Activated CD8-positive, alpha-beta memory T cell treated with anti-CD3 and anti-CD28 coated beads for 48 hours (primary cell): Measurements from ENCODE around the gene BTG4.

Experiments used
- DNase-seq, 3 experiments: peaks; one replicate each; pipeline ENCODE4 v3.0.0-alpha.2; 2020; ENCODE audit warnings: low read depth in 2 of 3, low spot score in 2 of 3

BTG4 gene

GRCh38 chr11:111537336-111537860, 25.2 kb upstream of the BTG4 start:
- DNase-seq: no peak

DNA sequence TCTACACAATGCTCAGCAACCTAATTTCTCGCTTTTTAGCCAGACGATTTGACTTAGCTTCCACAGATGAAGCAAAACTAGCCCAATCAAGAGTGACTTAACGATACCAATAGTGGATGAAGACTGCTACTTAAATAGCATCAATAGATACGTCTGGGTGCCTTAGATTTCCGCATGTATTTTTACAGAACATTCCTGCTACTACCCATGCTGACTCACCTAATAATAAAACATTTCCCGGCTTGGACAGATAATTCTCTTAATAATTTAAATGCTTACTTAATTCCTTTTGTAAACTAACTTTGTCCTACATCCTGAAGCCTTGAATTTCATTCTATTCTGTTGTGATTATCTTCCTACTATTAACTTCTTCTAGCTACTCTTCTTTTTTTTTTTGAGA, 23.1 kb upstream of the BTG4 start:
- no peak for DNase-seq

- no peak for DNase-seq
Observed at GRCh38 chr11:111532365-111532709, 20.2 kb upstream of the BTG4 start.

GRCh38 chr11:111531687-111532364, 19.6 kb upstream of the BTG4 start:
- no peak for DNase-seq

- DNase-seq: no peak
Observed at GRCh38 chr11:111531136-111531535, 18.9 kb upstream of the BTG4 start.

DNA sequence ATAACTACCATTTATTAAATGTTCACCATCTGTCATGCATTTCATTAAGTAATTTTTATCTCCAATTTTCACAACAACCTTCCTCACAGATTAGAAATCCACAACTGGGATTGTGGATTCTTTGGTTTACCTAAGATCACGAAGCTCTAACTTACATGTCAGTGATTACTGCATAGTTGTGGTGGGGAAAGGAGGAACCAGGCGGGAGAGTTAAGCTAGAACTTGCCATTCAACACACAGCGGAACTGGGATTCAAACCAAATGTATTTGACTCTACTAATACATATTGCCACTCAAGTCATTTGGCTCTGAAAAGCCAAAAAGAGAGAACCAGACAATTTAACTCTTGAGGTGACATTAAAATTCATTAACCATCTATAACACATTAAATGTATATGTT, 17.9 kb upstream of the BTG4 start:
- no peak for DNase-seq

- no peak for DNase-seq
Observed at GRCh38 chr11:111528557-111528956, 16.4 kb upstream of the BTG4 start.

GRCh38 chr11:111527279-111527678, 15.1 kb upstream of the BTG4 start:
- DNase-seq: no peak

DNA sequence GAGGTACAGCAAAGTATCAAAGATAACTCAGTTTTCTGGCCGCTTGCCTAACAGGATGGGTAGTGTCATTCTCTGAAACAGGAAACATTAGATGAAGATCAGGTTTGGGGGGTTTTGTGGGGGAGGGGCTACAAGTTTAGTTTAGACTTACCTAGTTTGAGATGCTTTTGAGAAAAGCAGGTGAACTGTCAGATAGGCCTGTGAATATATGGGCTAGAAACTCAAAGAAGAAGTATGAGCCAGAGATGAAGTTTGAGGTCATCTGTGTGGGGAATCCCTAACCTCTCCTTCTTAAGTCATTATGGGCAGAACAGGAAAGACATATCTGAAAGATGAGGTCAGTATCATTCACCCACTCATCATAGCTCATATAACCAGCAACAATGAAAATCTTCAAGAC, 14.3 kb upstream of the BTG4 start:
- DNase-seq: no peak

GRCh38 chr11:111525456-111525855, 13.3 kb upstream of the BTG4 start:
- DNase-seq: no peak

GRCh38 chr11:111524056-111524455, 11.9 kb upstream of the BTG4 start:
- no peak for DNase-seq

- no peak for DNase-seq
Observed at GRCh38 chr11:111523343-111523742, 11.2 kb upstream of the BTG4 start.

DNA sequence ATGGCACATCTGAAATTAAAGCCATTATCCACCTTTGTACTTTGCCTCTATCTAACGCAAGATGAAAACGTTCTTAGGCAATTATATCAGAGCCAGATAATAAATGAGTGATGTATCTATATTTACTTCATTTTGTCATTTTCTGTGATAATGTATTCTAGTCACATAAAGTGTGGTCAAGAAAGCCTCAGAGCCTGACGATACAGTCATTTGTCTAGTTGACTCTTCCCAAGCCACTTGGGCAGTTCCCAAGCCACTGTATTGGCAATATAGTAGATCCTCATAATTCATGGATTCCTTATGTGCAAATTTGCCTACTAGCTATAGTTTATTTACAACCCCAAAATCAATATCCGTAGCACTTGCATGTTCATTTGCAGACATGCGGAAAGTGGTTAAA, 10.2 kb upstream of the BTG4 start:
- no peak for DNase-seq

DNA sequence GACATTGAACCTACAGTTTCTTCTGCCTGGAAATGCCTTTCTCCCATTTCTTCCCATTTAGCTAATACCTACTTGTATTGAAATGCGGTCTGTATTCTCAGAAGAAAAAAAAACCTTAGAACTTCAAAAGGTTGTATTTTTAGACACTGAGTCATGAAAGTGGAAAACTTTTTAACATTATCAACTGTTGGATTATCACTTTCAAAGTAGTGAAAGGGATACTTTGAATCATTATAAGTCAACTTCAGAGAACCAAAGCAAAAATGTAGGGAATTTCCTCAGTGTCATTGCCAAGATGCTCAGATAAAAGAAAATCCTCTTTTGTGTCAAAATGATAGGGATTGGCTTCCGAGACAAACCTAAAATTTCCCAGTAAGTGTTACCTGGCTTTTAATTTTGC, 8.9 kb upstream of the BTG4 start:
- DNase-seq: no peak

DNA sequence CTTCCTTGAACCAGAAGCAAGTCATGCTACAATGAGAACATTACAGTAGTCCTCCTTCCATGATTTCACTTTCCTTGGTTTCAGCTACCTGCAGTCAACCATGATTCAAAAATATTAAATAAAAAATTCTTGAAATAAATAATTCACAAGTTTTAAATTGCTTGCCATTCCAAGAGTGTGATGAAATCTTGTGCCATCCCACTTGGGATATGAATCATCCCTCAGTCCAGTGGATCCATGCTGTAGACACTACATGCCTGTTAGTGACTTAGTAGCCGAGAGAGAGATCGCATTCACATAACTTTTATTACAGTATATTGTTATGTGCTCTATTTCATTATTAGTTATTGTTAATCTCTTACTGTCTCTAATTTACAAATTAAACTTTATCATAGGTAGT, 8.4 kb upstream of the BTG4 start:
- no peak for DNase-seq

DNA sequence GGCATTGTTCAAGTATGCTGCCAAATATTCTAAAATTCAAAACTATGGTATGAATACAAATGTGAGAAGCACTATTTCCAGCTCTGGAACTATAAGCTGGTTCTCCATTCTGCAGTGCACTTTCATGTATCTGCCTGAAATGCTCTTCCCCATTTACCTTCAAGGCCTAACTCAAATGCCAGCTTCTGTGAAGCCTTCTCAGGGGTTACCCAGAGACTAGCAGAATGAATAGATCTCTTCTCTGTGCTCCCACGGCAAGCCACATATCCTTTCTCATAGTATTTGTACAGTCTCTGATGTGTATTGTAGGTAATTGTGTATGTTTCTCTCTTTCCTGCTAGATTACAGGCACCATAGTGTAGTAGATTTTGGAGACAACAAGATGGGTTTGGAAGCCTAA, 6.5 kb upstream of the BTG4 start:
- no peak for DNase-seq

DNA sequence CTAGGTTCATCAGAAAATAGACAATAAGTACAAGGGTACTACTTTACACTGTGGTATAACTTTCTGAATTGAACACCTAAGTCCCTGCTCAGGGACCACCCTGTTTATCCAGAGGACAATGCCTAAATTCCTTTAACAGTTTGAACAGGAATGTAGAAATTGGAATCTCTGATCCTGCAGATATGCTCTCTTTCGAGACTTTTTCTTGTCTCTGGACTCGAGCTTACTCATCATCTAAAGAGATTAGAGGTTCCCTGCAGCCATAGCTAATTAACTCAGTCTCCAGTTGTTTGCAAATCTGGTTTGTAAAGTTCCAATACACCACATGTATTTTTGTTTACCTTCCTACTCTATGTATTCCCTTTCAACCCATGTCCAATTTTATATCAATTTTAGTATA, 3.4 kb upstream of the BTG4 start:
- DNase-seq: no peak

DNA sequence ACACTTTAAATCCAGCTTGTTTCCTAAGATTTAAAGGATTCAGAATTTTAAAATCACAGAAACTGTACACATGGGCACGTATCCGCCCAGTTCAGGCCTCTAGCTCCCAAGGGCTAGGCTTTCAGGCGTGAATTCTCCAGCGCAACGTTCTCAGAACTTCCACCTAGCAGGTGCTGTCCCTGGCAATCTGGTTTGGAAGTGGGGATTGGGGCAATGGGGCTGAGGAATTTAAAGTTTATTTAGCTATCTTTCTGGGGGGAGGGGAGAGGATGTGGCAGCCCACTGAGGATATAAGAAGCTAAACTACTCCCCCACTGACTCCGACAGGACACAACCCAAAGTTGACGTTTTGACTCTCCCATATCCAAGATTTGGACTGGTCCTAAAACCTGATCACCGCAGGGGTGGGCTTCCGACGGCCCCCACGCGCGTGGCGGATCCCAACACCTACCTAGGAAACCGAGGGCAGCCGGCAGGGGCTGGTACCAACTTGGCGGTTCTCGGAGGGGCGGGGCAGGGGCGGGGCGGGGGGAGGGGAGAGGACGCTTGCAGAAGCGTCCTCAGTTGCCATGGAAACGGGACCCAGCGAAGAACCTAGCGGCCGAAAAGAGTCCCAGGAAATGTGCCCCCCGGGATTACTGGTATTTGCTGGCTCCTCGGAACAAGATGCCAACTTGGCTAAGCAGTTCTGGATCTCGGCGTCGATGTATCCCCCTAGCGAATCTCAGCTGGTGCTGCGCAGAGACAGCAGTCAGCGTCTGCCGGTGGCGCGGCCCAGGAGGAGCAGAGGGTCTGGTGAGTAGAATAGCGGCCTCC, 2.2 kb upstream of the BTG4 start, which contains the start of gene HOATZ:
TSS of gene HOATZ (plus strand) at position 563 of the 816 bp plus-strand sequence. CDS start at position 570, 7 bp downstream.
- no peak for DNase-seq

DNA sequence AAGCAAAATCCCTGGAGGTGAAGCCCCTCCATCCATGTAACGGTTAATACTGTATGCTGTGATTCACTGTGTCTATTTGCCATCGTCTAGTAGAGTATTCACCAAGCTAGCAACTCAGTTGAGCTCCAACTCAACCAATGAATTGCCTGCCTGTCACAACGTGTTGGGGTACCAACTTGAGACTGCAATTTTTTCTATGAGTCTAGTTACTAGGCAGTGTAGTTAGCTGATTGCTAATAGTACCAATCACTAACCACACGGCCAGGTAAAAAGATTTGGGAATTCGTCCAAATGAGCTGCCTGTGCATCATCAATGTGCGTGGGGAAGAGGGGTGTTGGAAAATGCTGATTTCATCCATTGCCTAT, 1.0 kb upstream of the BTG4 start:
- no peak for DNase-seq

DNA sequence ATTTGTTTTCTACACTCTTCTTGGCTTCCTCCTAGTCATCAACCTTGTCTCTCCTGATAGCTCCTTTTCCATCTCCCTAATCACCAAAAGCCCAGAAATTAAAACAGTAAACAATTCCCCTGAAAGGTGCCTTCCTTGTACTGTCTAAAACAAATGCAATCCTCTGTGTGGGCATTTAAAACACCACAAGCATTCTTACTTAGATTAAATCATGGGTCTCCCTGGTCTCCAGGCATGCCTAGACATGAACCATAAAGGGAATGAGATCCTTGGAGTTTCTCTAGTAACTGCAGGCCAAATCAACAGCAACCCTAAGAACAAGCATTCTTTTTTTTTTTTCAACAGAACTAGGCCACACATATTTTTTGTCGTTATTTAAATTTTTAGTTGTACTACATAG, 1.9 kb downstream of the BTG4 start:
- no peak for DNase-seq

DNA sequence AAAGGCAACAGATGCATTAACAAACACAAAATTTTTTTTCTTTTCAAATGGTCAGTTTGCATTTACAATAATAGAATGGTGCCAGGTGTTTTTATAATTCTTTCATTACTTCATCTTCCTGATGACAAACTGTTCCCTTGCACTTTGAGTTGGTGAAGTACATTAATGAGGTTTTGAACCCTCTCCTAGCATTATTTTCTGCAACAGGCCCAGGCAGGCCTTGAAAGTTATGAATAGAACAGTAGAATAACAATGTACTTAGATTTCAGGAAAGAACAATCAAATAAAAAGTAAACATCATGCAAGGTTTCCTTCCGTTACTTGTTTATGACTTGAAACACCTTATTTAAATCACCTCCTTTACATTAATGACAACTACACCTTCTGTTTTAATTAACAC, 9.6 kb downstream of the BTG4 start:
- DNase-seq: no peak

DNA sequence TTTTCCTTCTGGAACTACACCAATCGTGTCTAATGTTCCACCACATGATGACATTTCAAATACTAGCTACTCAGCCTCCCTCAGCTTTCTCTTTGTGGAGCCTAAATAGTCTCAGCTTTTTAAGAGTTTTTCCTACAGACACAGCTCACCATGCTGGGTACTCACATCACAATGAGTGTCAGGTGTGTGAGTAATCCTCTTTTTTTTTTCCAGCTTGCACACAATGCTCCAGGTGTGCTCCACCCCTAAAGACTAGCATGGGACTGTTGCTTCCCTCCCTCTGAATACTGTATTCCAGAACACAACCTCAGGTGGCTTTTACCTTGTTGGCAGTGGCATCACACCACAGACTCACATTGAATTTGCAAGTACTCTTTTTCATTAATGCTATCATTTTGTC, 11.7 kb downstream of the BTG4 start:
- DNase-seq: no peak

DNA sequence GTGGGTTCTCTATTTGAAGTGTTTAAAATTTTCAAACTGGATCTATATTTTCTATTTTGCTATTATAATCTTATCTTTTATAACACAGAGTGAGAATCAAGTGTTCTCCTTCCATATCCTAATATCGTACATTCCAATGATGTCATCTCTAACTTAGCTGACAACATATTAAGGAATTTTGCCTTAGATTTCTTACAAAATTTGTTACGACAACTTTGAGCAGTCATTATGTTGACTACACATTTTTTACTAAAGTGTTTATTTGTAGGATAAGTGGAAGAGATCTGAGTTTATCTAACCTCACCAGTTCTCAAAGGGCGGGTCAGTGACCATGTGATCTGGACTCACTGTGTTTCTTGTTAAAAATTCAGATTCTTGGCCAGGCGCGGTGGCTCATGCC, 12.7 kb downstream of the BTG4 start:
- no peak for DNase-seq
